ENCODE data around the gene IGF1R.
A peak's percentile ranks its signal among the peaks of the same experiment; 100 is the strongest.

Gene IGF1R

DNA sequence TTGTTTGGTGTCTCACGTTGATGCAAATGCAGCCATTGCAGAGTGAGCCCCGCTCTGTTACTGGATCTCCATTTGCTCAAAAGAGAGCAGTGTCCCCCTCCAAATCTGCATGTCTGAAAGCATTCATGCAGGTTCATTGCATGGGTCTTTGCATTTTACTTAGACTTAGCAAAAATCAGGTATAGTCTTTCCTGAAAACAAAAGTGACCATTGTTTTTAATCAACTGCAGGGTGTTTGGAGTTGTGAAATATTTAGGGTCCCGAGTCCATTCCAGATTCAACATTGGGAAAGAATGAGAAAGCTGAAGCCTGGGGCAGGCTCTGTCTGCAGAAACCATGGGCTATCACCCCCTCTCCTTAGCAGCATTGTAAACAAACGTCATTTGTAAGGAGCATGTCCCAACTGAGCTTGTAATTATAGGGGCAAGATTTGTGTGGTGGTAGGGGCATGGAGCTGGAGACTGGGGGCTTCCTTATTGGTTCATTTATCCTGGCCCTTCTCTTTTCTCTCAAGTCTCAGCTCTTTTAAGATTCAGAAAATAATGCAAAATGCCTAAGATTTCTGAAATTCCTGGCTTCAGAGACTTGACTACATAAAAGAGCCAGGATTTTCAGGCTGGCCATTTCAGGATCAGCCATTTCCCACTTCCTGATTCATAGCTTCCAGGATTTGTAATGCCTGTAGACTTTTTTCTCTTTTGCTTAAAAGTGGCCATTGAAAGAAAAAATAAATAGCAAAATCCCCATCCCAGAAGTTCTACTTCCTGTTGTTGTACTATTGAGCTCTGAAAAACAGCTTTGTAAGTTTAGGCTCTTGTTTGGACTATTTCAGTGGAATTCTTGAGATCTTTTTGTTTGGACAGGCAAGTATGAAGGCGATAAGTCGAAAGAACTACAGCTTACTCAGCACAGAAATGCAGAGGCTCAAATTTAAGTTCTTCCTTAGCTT is 23.0 kb downstream of the IGF1R start:
- peak; percentile 63 for DNase-seq (ENCODE audit: low spot score)

DNA sequence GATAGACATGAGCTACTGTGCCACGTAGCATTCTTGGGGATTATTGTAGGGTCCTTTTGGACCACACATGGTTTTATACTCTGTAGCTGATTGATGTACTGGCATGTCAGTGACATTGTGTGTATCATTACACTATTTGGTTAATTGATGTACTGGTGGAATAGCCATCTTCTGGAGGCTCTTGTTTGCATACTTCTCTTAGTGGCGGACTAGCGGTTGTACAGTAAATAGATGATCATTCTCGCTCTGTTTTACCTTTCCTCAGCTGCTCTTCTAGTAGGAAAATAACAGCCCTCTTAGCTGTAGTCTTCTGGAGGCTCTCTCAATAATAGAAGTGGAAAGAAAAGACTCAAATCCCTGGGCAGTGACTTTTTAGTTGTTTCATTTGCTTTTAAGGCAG is 24.8 kb downstream of the IGF1R start:
- no peak for DNase-seq (ENCODE audit: low spot score)

DNA sequence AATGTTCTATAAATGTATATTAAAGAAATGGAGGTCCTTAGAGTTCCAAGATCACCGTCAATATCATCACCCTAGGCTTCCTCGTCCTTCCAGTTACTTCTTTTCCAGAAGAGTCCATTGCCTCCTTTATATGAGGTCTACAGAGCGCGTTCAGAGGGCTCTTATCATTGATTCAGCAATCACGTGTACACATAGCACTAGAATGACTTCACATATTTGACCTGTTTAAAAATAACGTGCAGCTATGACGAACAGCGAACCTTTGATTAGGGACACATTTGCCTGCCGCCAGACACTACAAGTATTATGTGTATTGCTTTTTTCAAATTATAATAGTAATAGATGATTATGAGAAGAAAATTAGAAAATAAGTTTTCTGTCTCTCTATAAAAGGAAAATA is 26.0 kb downstream of the IGF1R start:
- no peak for DNase-seq (ENCODE audit: low spot score)

DNA sequence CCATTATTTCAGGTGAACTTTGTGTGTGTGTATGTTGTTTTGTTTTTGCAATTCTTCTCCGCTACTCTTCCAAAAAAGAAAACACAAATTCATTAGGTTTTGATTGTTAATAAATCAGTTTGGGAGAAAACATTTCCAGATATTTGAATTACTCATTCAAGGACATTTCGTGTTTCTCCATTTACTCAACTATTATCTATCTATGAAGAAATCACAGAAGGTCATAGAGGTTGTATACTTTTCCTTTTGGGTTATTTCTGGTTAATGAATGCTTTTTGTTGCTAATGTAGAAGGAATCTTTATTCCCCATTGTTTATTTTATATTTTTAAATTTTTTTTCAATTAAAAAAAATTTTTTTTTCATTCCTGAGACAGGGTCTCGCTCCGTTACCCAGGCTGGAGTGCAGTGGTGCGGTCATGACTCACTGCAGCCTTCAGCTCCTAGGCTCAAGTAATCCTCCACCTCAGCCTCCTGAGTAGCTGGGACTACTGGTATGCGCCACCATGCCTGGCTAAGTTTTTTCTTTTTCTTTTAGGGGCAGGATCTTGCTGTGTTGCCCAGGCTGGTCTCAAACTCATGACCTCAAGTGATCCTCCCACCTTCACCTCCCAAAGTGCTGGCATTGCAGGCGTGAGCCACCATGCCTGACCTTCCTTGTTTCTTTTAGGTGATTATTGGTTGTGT is 28.4 kb downstream of the IGF1R start:
- no peak for DNase-seq (ENCODE audit: low spot score)

DNA sequence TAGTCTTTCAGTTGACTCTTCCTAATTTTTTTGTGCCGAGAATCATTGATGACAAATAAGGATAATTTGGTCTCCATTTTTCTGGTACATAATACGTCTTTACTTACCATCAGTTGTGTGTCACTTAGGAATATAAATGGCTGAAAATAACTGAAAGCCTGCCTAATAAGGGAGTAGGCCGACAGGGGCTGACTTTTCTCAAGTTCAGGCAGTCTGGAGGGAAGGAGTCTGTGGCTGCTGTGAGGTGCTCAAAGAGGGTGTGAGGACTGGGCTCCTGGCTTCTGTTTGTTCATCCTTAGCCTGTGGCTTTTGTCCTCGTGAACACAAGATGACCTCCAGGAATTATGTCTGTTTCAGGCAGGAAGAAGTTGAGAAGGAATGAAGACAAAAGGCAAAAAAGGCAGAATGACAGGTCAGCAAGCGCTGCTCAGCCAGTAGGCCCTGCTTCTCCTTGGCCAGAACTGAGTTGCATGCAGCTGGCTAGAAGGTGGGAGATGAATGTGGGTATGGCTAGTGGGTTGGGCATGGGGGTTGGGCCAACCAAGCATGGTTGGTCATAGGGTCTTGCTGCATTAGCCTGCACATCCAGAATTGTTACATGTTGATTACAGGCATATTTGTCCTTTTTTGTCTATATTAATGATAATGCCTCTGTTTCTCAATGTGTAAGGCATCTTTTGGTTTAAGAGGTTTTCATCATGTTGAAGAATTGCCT is 29.2 kb downstream of the IGF1R start:
- no peak for DNase-seq (ENCODE audit: low spot score)

DNA sequence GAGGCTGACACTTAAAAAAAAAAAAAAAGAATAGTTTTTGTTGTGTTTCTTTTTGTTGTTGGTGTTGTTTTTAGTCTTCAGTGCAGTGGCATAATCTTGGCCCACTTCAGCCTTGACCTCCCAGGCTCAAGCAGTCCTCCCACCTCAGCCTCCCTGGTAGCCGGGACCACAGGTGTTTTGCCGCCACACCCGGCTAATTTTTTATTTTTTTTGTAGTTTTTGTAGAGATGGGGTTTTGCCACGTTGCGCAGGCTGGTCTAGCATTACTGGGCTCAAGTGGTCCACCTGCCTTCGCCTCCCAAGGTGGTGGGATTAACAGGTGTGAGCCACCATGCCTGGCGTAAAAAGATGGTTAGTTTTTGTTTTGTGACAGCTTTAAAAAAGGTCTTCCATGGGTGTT is 30.1 kb downstream of the IGF1R start:
- no peak for DNase-seq (ENCODE audit: low spot score)

DNA sequence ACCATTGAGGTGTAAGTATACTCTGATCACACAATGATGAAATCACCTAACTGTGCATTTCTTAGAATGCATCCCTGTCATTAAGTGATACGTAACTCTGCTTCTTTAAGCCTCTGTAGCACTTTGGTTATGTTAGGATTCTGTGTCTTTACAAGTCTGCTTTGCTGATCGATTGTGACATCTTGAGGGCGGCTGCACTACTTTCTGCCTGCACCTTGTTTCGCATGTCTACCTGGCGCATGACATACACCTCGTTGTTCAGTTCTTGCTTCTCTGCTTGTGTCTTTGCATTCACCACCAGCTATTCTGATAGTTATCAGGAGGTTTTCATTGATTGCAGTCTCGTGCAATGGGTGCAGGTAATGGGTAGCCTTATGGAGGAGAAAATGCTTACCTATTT is 32.7 kb downstream of the IGF1R start:
- no peak for DNase-seq (ENCODE audit: low spot score)

DNA sequence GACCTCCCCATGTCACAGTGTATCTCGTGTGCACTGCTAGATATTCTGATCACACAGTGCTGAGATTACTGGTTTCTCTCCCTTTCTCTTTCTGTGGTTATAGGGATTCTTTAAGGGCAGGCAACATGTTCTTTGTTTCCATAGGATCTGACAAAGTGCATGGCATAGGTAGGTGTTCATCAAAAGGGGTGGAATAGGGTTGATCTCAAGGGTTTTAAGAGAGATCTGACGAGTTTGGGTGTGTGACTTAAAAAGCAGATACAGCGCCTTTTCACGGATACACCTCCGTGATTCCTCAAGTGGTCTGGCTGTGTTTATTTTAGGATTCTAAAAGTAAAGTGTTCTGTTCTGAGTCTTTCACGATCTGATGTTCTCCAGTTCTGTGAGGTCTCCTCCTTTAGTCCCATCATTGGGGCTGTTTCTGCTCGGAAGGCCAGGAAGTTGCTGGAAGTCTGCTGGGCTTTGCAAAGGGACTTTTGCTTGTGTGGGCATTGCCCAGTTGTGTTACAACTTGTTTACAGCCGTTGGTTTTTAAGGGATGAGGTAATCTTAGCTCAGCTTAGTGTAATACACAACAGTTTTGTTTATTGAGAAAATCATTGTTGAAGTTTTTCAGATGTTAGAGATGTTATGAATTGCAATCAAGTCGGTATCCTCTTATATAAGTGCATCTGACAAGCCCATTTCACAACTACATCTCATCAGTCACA is 34.8 kb downstream of the IGF1R start:
- DNase-seq (ENCODE audit: low spot score), result no peak

DNA sequence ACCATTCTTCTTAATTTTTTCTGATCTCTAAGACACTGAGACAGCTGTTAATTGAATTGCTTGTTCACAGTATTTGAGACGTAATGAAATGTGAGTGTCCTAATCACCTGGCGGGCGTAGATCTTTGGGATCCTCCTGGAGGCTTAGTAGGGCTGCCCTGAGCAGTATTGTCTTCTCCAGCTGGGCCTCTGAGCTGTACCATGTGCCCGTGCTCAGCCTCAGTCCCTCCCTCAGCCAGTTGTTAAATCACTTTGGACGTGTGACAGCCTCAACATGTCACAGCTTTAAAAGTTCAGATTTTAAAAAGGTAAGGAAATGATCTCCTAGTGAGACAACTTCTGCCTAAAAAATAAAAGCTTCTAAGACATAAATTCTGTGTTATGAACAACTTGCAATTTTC is 35.5 kb downstream of the IGF1R start:
- no peak for DNase-seq (ENCODE audit: low spot score)

DNA sequence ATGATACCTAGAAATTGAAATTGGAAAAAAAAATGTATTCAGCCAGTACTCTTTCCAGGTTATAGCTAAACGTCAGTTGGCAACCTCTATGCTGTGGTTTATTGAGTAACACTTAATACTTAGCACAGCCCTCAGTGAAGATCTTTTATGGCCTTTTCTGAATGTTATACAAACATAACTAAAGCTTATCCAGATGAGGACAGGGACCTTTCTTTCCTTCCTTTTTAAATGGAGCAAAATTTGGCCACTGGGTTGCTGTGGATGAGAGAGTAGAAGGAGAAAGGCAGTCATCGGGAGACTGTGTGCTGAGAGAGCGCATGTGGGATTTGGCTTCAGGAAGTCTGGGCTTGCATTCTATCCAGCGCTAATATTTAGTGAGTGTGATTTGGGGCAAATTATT is 36.1 kb downstream of the IGF1R start:
- peak; percentile 40 for DNase-seq (ENCODE audit: low spot score)

DNA sequence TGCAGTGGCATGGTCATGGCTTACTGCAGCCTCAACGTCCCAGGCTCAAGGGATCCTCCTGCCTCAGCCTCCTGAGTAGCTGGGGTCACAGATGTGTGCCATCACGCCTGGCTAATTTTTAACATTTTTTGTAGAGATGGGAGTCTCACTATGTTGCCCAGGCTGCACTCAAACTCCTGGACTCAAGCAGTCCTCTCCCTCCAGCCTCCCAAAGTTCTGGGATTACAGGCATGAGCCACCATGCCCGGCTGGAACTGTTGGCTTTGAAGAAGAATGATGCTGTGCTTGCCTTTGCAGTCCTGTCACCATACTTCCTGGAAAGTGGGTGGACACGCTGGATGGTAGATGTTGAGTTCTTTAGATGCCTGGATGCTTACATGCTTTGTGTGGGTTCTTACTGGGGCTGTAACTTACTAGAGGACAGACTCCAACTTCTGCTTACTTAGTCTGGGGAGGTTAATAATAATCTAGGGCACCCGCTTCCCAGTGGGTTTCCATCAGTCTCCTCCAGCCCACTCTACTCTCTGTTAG is 36.7 kb downstream of the IGF1R start:
- DNase-seq (ENCODE audit: low spot score), result no peak

DNA sequence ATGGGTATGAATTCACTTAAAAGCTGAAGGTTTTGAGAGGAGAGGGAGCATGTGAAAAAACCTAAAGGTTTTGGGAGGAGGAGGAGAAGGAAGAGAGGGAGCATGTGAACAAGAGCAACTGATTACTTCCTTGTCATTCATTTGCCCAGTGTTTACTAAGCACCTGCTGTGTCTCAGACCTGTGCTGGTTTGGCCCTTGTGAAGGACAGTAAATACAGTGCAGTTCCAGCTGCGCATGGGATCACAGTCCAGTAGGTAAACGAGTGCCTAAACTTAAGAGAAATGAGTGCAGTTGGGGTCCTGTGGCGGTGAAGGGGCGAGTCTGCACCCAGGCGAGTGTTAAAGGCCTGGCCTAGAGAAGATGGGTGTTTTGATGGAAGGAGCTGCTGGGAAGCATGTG is 38.6 kb downstream of the IGF1R start:
- no peak for DNase-seq (ENCODE audit: low spot score)

DNA sequence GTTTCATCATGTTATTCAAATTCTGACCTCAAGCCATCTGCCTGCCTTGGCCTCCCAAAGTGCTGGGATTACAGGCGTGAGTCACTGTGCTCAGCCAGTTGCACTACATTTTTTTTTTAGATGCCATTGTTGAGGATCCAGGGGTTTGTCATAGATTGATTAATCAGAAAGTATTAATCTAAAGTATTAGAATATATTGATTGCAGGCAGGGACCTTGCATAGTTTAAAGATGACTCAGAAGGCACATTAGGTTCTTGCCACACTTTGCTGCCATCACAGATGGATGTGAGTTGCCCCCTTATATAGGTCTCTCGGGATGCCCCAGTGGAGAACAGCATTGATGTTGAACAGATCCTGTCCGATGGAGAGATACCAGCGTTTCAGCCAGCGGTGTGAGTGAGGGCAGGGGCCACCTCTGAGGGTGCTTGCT is 41.1 kb downstream of the IGF1R start:
- DNase-seq (ENCODE audit: low spot score), result no peak

DNA sequence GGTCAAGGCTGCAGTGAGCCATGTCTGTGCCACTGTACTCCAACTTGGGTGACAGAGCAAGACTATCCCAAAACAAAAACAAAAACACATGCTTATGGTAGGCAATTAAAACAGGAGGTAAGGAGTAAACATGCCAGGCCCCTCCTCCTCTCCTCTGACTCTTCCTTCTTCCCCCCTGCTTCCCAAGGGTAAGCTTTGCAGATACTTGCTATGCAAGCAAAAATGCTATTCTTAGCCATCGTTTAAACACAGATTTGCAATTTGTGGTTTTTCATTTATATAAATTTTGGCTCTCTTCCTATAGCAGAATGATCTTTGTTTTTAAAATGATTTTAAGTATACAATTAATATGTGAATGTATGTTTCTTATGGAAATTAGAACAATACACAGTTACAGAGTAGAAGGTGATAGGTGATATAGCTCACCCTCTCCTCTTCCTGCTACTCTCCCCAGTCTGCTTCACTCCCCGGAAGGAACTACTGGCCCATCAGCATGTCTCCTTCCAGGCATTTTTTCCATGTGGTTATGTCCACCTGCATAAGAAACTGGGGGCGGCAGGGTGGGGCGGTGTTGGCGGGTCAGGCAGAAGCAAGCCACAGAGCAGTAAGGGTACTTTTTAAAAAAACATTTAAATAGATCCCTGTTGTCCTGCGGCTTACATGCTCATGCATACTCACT is 42.1 kb downstream of the IGF1R start:
- DNase-seq (ENCODE audit: low spot score), result no peak

DNA sequence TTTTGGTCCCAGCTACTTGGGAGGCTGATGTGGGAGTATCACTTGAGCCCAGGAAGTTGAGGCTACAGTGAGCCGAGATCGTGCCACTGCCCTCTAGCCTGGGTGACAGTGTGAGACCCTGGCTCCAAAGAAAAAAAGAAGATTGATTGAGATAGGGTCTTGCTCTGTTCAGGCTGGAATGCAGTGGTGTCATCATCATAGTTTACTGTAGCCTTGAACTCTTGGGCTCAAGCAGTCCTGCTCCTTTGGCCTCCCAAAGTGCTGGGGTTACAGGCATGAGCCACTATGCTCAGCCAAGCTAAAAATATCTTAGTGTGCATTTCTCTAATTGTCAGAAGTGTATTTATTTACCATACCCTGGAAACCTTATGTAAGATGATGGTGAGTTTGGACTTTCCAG is 43.9 kb downstream of the IGF1R start:
- DNase-seq (ENCODE audit: low spot score), result no peak

DNA sequence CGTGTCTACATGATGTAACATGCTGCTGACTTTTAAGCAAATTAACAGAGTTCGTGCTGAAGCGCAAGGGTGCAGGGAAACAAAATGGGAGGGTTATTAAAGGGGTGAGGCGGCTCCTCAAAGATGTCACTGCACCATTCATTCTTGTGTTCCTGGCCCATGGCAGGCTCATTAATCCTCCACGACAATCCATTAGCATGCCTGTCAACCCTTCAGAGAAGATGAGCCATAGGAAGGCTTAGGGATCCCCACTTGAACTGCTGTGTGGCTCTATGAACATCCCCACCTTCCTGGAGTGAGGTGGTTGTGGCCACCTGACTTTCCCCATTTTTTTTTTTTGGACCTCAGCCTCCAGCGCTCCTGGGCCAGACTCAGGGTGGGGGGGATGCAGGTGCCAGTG is 45.8 kb downstream of the IGF1R start:
- no peak for DNase-seq (ENCODE audit: low spot score)

DNA sequence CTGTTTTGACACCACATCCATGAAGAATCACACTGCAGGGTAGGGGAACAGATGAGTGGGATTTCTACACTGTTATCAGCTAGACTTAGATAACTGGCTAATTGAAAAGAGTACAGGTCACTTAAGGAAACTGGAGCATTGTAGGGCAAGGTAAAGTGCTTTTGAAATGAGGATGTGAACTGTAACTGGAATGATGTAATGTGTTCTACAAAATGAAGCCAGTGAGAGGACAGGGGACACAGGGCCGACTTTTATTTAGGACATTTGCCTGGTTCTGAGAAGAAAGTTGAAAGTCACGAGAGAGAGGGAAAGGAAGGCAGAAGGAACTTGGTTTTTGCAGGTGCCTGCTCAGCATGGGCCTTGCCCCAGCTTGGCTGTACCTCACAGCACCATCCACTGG is 50.5 kb downstream of the IGF1R start:
- DNase-seq (ENCODE audit: low spot score), result no peak

DNA sequence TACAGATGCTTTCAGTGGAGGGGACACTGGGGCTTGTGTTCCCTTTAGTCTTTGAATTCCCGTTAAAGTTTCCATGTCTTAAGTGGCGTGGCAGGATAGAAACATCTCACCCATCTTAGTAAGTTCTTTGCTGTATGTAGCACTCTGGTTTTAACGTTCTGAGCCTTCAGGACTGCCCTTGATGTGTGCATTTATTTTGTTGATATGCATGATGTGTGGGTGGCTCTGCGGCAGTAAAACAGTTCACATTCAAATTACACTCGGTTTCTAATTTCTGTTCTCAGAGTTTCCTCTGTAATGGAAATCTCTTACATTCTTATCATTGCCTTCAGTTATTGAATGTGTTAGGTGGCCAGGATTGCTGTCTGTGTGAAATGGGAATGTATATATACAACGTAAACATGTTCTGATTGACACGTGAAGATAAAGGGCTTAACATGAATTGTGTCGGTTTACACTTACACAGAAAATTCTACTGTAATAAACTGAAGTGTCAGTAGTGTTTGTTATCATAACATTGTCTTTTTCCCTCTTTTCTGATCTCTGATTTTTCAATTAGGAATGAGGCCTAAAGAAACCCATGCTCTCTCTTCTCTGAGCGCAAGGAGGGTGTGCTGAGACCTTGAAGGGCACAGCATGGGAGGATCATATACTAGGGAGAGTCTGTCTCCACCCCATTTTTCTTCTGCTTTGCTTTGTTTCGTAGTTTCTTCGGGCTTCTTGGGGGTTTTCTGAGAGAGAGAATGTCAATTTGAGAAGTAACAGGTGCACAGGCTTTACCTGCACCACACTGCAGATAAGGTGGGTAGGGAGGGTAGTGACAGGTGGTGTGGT is 51.5 kb downstream of the IGF1R start:
- DNase-seq (ENCODE audit: low spot score), result no peak

DNA sequence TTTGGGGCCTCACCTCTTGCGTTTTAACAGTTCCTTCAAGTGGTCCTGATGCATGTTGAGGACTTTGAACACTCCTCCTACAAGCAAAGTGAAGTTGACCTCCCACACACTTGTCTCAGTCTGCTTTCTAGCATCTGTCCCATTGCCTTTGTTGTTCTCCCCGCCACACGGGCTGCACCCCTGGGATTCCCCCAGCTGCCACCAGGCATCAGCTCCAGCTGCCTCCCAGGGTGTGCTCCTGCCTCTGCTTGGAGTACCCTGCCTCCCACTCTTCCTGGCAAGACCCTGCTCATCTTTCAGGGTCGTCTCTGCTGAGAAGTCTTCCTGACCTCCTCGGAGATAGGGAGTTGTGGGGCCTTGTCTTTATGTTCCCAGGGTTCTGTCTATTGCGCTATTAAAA is 52.2 kb downstream of the IGF1R start:
- DNase-seq (ENCODE audit: low spot score), result no peak

DNA sequence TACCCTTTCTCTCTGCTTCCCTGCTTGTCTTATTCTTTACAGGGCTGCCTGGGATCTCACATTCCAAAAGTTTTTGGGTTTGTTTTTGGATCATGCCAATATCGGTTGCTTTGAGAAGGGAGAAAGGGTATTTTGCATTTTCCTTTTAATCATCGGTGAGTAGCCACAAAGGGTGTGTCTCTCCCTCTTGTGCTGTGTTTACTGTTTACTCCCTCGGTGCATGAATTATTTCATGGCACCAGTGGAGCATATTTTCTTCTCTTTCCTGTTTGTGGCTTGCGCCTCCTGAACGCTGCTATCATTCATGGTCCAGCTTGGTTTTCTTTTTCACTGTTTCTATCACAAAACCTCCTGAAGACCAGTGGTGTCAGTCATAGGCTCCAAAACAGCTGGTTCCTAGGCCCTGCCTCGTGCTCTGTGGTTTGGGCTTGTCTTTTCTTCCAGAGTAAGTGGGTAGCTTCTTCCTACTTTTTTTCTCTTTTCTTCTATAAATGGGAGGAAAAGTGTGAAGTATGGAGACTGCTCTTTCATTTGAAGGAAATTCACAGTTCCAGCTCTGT is 54.9 kb downstream of the IGF1R start:
- no peak for DNase-seq (ENCODE audit: low spot score)
